ENCODE data around the gene MARCHF10.

The MARCHF10 gene

GRCh38 chr17:62716834-62717588 is 91.1 kb downstream of the MARCHF10 start:
- TF ChIP-seq, protein P1, sequence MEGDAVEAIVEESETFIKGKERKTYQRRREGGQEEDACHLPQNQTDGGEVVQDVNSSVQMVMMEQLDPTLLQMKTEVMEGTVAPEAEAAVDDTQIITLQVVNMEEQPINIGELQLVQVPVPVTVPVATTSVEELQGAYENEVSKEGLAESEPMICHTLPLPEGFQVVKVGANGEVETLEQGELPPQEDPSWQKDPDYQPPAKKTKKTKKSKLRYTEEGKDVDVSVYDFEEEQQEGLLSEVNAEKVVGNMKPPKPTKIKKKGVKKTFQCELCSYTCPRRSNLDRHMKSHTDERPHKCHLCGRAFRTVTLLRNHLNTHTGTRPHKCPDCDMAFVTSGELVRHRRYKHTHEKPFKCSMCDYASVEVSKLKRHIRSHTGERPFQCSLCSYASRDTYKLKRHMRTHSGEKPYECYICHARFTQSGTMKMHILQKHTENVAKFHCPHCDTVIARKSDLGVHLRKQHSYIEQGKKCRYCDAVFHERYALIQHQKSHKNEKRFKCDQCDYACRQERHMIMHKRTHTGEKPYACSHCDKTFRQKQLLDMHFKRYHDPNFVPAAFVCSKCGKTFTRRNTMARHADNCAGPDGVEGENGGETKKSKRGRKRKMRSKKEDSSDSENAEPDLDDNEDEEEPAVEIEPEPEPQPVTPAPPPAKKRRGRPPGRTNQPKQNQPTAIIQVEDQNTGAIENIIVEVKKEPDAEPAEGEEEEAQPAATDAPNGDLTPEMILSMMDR (IDR thresholded peaks at IDR 0.05; ENCODE audit: low read depth, low read length, missing control alignments), result no peak
- H3K4me3 ChIP-seq (replicated peaks; ENCODE audit: low read depth, low read length), result no peak overlapping the region
- no peak for DNase-seq (ENCODE audit: extremely low read depth, low read depth)

DNA sequence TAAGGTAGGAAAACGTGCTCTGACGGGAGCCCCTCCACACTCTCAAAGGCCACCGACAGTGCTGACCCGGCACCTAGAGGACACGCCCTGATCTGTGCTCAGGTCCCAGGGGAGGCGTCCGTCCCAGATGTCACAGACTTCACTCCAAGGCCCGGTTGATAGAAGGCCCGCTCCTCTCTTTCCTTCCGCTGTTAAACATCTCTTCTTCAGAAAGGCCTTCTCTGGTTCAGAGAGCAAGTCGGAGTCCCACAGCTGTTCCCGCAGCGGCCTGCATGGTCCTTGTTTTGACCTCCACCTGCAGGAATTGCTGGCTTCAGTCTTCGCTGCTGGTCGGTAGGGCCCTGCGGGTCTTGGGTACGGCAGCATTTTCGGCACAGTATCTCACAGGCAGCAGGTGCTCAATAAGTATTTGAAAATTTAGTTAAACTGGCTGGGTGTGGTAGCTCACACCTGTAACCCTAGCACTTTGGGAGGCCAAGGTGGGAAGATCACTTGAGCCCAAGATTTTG is 92.2 kb downstream of the MARCHF10 start:
- DNase-seq (ENCODE audit: extremely low read depth, low read depth), result no peak
- TF ChIP-seq, protein P1 (IDR thresholded peaks at IDR 0.05; ENCODE audit: low read depth, low read length, missing control alignments), result no peak
- H3K4me3 ChIP-seq (replicated peaks; ENCODE audit: low read depth, low read length), result no peak overlapping the region

GRCh38 chr17:62714016-62714777 is 93.9 kb downstream of the MARCHF10 start:
- TF ChIP-seq, protein P1 (IDR thresholded peaks at IDR 0.05; ENCODE audit: low read depth, low read length, missing control alignments), result no peak
- DNase-seq (ENCODE audit: extremely low read depth, low read depth), result no peak

DNA sequence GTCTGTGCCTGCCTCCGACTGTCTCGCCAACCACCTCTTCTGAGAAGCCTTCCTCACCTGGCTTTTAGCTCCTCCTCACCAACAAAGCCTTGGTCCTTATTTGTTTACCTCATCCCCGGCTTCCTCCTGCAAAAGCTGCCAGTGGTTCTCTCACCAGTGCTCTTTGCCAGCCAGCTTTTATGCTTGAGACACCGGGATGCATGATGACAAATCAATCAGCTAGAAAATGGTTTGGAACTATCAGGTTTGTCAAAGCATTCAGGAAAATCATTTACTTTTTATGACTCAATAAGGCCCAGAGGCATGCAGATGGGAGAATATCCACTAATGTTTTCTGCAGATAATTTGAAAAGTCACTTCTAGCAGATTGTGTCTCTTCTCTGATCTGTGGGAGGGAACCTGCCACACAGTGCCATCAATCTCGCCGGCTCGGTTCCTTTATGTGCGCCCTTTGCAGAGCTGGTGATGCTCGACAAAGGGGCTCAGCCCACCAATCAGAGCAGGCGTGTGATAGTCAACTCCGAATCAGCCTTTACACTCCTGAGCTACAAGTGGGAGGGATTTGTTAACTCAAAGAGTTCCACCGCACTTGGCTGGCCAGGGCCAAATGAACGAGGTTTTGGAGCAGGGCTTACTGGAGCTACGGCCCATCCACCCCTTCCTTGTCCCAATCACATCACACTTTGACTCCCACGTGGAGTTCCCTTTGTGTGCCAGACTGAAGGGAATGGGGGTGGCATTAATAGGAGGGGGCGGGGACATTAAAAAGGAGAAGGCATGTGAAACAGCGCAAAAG is 94.8 kb downstream of the MARCHF10 start:
- no peak for DNase-seq (ENCODE audit: extremely low read depth, low read depth)
- no peak overlapping the region for H3K4me3 ChIP-seq (replicated peaks; ENCODE audit: low read depth, low read length)
- TF ChIP-seq, protein P1 (IDR thresholded peaks at IDR 0.05; ENCODE audit: low read depth, low read length, missing control alignments), result no peak

More at GRCh38 chr17:62714016-62714777, 93.9 kb downstream of the MARCHF10 start:
- H3K4me3 ChIP-seq (replicated peaks; ENCODE audit: low read depth, low read length), result no peak overlapping the region

DNA sequence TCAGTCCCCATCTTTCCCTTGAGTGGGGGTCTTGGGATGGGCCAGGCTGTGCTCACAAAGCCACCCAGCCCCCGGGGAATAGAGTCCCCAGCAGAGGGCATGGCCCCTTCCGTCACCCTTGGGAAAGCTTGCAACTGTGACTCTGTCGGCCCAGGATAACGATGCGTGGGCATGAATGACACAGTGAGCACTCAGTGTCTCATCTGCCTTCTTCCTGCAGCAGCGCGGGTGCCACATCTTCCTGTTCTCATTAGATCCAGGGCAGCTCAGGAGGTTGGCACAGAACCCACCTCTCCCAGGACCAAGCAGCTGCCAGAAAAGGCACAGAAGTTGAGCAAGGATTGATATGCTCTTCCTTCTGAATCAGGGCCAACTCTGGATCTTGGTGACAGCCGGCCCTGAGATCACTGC is 95.9 kb downstream of the MARCHF10 start:
- TF ChIP-seq, protein P1 (IDR thresholded peaks at IDR 0.05; ENCODE audit: low read depth, low read length, missing control alignments), result no peak
- H3K4me3 ChIP-seq (replicated peaks; ENCODE audit: low read depth, low read length), result no peak overlapping the region
- DNase-seq (ENCODE audit: extremely low read depth, low read depth), result no peak

GRCh38 chr17:62708587-62708986 is 99.5 kb downstream of the MARCHF10 start:
- H3K4me3 ChIP-seq (replicated peaks; ENCODE audit: low read depth, low read length), result no peak overlapping the region
- DNase-seq (ENCODE audit: extremely low read depth, low read depth), result no peak
- TF ChIP-seq, protein P1 (IDR thresholded peaks at IDR 0.05; ENCODE audit: low read depth, low read length, missing control alignments), result no peak

All from HFF-Myc (cell line).